Activated naive CD4-positive, alpha-beta T cell treated with anti-CD3 and anti-CD28 coated beads, Interleukin-2, amount 50 U/mL, for 24 hours (primary cell): ENCODE results near the gene ZNF205.

Source experiments
- H3K27ac Mint-ChIP-seq: one replicate; pipeline ENCODE4 v1.8.0; 2021; ENCODE audit warnings: mild to moderate bottlenecking, mixed read lengths
- H3K27me3 Mint-ChIP-seq: one replicate; pipeline ENCODE4 v1.8.0; 2021; ENCODE audit warnings: mixed read lengths
- H3K36me3 Mint-ChIP-seq: one replicate; pipeline ENCODE4 v1.8.0; 2021; ENCODE audit warnings: mixed read lengths
- H3K4me1 Mint-ChIP-seq: one replicate; pipeline ENCODE4 v1.8.0; 2021; ENCODE audit warnings: mixed read lengths
- H3K4me3 Mint-ChIP-seq: one replicate; pipeline ENCODE4 v1.8.0; 2021; ENCODE audit warnings: mild to moderate bottlenecking, mixed read lengths
- H3K9me3 Mint-ChIP-seq: one replicate; pipeline ENCODE4 v1.8.0; 2021; ENCODE audit warnings: mixed read lengths

Gene ZNF205

GRCh38 chr16:3092501-3092941 lies 19.9 kb upstream of the ZNF205 start:
- Mint-ChIP-seq H3K4me3 (no peak overlapping the region), H3K9me3 (no peaks in the 10 kb centered on the region), H3K27me3 (no peaks in the 10 kb centered on the region), H3K27ac (no peak overlapping the region), H3K4me1 (peaks cover 40% of the 10 kb centered on the region), H3K36me3 (no peaks in the 10 kb centered on the region)

GRCh38 chr16:3094289-3095027 lies 17.9 kb upstream of the ZNF205 start:
- H3K27ac Mint-ChIP-seq: peak overlapping the region; percentile 72
- peaks cover 42% of the 10 kb centered on the region for H3K4me1 Mint-ChIP-seq

GRCh38 chr16:3095869-3096268 lies 16.5 kb upstream of the ZNF205 start:
- H3K4me1 Mint-ChIP-seq: peaks cover 51% of the 10 kb centered on the region
- no peak overlapping the region for H3K4me3 Mint-ChIP-seq
- H3K9me3 Mint-ChIP-seq: no peaks in the 10 kb centered on the region
- H3K27me3 Mint-ChIP-seq: no peaks in the 10 kb centered on the region
- peak overlapping the region; percentile 30 for H3K27ac Mint-ChIP-seq
- no peaks in the 10 kb centered on the region for H3K36me3 Mint-ChIP-seq

More at GRCh38 chr16:3094289-3095027, 17.9 kb upstream of the ZNF205 start:
- Mint-ChIP-seq H3K27me3 (no peaks in the 10 kb centered on the region), H3K9me3 (no peaks in the 10 kb centered on the region), H3K4me3 (no peak overlapping the region), H3K36me3 (no peaks in the 10 kb centered on the region)

GRCh38 chr16:3096362-3096761 lies 16.0 kb upstream of the ZNF205 start:
- Mint-ChIP-seq H3K4me3 (no peak overlapping the region), H3K27me3 (no peaks in the 10 kb centered on the region), H3K9me3 (no peaks in the 10 kb centered on the region), H3K27ac (no peak overlapping the region), H3K4me1 (peaks cover 51% of the 10 kb centered on the region), H3K36me3 (no peaks in the 10 kb centered on the region)

- Mint-ChIP-seq H3K4me3 (no peak overlapping the region), H3K4me1 (peaks cover 57% of the 10 kb centered on the region), H3K27me3 (no peaks in the 10 kb centered on the region), H3K36me3 (no peaks in the 10 kb centered on the region), H3K9me3 (no peaks in the 10 kb centered on the region), H3K27ac (no peak overlapping the region)
Measured at GRCh38 chr16:3097266-3097665, 15.1 kb upstream of the ZNF205 start.

GRCh38 chr16:3098459-3099394 lies 13.7 kb upstream of the ZNF205 start, which contains the start of gene ZSCAN10:
ZSCAN10 (minus strand) TSS chr16:3099294; CDS start chr16:3092937, 6,357 bp downstream.
- Mint-ChIP-seq H3K9me3 (no peaks in the 10 kb centered on the region), H3K27me3 (no peaks in the 10 kb centered on the region), H3K27ac (peak within 1 kb of the TSS; percentile 89), H3K36me3 (no peaks in the 10 kb centered on the region), H3K4me3 (peak within 1 kb of the TSS; percentile 73), H3K4me1 (peaks cover 64% of the 10 kb centered on the region)

GRCh38 chr16:3099395-3099731 lies 13.0 kb upstream of the ZNF205 start:
- Mint-ChIP-seq H3K9me3 (no peaks in the 10 kb centered on the region), H3K27me3 (no peaks in the 10 kb centered on the region), H3K27ac (no peak overlapping the region)

GRCh38 chr16:3099732-3100499 lies 12.5 kb upstream of the ZNF205 start:
- H3K9me3 Mint-ChIP-seq: no peaks in the 10 kb centered on the region
- peaks cover 62% of the 10 kb centered on the region for H3K4me1 Mint-ChIP-seq
- H3K27me3 Mint-ChIP-seq: no peaks in the 10 kb centered on the region
- H3K27ac Mint-ChIP-seq: peak overlapping the region; percentile 89
- peak overlapping the region; percentile 73 for H3K4me3 Mint-ChIP-seq
- no peaks in the 10 kb centered on the region for H3K36me3 Mint-ChIP-seq

More at GRCh38 chr16:3099395-3099731, 13.0 kb upstream of the ZNF205 start:
- Mint-ChIP-seq H3K4me1 (peaks cover 64% of the 10 kb centered on the region), H3K4me3 (no peak overlapping the region), H3K36me3 (no peaks in the 10 kb centered on the region)

GRCh38 chr16:3101018-3101840 lies 11.2 kb upstream of the ZNF205 start:
- Mint-ChIP-seq H3K27ac (peak overlapping the region; percentile 77), H3K9me3 (no peaks in the 10 kb centered on the region), H3K36me3 (no peaks in the 10 kb centered on the region), H3K4me3 (peak overlapping the region; percentile 83), H3K4me1 (peaks cover 60% of the 10 kb centered on the region), H3K27me3 (no peaks in the 10 kb centered on the region)

GRCh38 chr16:3101841-3102470 lies 10.4 kb upstream of the ZNF205 start:
- Mint-ChIP-seq H3K4me1 (peaks cover 61% of the 10 kb centered on the region), H3K27me3 (no peaks in the 10 kb centered on the region), H3K9me3 (no peaks in the 10 kb centered on the region), H3K4me3 (peak overlapping the region; percentile 83), H3K36me3 (no peaks in the 10 kb centered on the region), H3K27ac (peak overlapping the region; percentile 95)

- H3K27me3 Mint-ChIP-seq: no peaks in the 10 kb centered on the region
- H3K27ac Mint-ChIP-seq: peak overlapping the region; percentile 91
- H3K36me3 Mint-ChIP-seq: no peaks in the 10 kb centered on the region
- H3K4me1 Mint-ChIP-seq: peaks cover 37% of the 10 kb centered on the region
- no peaks in the 10 kb centered on the region for H3K9me3 Mint-ChIP-seq
- H3K4me3 Mint-ChIP-seq: peak overlapping the region; percentile 90
Measured at GRCh38 chr16:3106205-3106928, 6.0 kb upstream of the ZNF205 start.

- Mint-ChIP-seq H3K4me1 (no peaks in the 10 kb centered on the region), H3K9me3 (no peaks in the 10 kb centered on the region), H3K27ac (no peak overlapping the region), H3K4me3 (no peak overlapping the region), H3K36me3 (peaks cover 3% of the 10 kb centered on the region), H3K27me3 (no peaks in the 10 kb centered on the region)
Measured at GRCh38 chr16:3112881-3113574, 642 bp downstream of the ZNF205 start.

GRCh38 chr16:3113765-3114479 lies 1.5 kb downstream of the ZNF205 start:
- H3K4me3 Mint-ChIP-seq: no peak overlapping the region

More at GRCh38 chr16:3113765-3114479, 1.5 kb downstream of the ZNF205 start:
- H3K4me1 Mint-ChIP-seq: no peaks in the 10 kb centered on the region
- H3K27ac Mint-ChIP-seq: no peak overlapping the region
- no peaks in the 10 kb centered on the region for H3K27me3 Mint-ChIP-seq
- H3K9me3 Mint-ChIP-seq: no peaks in the 10 kb centered on the region
- H3K36me3 Mint-ChIP-seq: peaks cover 3% of the 10 kb centered on the region
